ENCODE measurements around the gene NAP1L1. TPM values are rescaled to one million over a fixed set of nuclear protein-coding genes. Genes with fewer than 3 reads are reported as not detected.
A peak's percentile ranks its signal among the peaks of the same experiment; 100 is the strongest.

NAP1L1 gene
- total RNA-seq, 1 donor from 2014 or later = 1,539 TPM

DNA sequence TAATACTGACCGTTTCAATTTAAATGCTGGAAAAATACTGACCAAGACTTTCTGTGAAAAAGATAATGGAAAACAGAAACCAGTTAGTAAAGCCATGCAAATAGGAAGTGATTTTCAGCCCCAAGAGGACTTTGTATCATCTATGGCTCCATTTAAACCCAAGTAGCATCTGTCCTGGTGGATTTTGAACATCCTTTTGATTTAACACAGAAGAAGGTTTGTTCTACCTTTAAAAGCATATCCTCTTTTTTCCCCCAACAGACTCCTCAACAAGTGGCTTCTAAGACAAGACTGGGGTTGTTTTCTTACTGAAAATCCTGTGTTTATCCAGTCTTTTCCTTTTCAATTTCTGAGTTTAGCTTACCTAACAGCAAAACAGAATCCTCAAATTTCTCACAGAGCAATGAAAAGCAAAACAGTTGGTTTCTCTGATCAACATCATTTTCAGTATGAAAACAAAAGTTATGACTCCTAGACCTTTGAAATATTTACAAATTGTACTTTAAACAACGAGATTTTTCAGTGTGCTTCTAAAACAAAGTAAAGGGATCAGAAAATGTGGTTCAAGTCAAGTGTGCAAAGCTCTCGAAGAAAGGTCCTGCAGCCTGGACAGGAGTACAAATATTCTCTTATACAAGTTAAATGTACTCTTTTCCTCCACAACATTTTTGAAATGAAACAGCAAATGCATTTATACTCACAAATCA, 55.8 kb downstream of the NAP1L1 start:
- Histone ChIP-seq H3K9me3 (ENCODE audit: low read depth) (no peaks in the 10 kb centered on the region), H3K36me3 (no peaks in the 10 kb centered on the region), H3K27ac (no peak overlapping the region), H3K4me1 (peaks cover 23% of the 10 kb centered on the region), H3K4me3 (no peak overlapping the region), H2AFZ (replicated peaks) (no peak overlapping the region), H3F3A (ENCODE audit: low read depth) (peaks cover 30% of the 10 kb centered on the region), H3K27me3 (peaks cover 29% of the 10 kb centered on the region), H3K4me2 (peak overlapping the region; percentile 100), H3K79me2 (ENCODE audit: low read depth) (peaks cover 19% of the 10 kb centered on the region), H4K20me1 (ENCODE audit: low read depth) (peaks cover 8% of the 10 kb centered on the region), H3K9ac (no peak overlapping the region)
- DNase-seq (ENCODE audit: low spot score) = no peak
- Mint-ChIP-seq H3K4me3 (peak overlapping the region; percentile 98), H3K36me3 (no peaks in the 10 kb centered on the region), H3K4me1 (peaks cover 40% of the 10 kb centered on the region), H3K9me3 (no peaks in the 10 kb centered on the region), H3K27ac (no peak overlapping the region), H3K27me3 (ENCODE audit: insufficient read depth, low read depth) (peaks cover 6% of the 10 kb centered on the region)
- TF ChIP-seq EZH2 (IDR thresholded peaks at IDR 0.05) (no peak), EZH2phosphoT487 (IDR thresholded peaks at IDR 0.05) (no peak)
- TF ChIP-seq, protein P1, sequence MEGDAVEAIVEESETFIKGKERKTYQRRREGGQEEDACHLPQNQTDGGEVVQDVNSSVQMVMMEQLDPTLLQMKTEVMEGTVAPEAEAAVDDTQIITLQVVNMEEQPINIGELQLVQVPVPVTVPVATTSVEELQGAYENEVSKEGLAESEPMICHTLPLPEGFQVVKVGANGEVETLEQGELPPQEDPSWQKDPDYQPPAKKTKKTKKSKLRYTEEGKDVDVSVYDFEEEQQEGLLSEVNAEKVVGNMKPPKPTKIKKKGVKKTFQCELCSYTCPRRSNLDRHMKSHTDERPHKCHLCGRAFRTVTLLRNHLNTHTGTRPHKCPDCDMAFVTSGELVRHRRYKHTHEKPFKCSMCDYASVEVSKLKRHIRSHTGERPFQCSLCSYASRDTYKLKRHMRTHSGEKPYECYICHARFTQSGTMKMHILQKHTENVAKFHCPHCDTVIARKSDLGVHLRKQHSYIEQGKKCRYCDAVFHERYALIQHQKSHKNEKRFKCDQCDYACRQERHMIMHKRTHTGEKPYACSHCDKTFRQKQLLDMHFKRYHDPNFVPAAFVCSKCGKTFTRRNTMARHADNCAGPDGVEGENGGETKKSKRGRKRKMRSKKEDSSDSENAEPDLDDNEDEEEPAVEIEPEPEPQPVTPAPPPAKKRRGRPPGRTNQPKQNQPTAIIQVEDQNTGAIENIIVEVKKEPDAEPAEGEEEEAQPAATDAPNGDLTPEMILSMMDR (IDR thresholded peaks at IDR 0.05) = no peak

DNA sequence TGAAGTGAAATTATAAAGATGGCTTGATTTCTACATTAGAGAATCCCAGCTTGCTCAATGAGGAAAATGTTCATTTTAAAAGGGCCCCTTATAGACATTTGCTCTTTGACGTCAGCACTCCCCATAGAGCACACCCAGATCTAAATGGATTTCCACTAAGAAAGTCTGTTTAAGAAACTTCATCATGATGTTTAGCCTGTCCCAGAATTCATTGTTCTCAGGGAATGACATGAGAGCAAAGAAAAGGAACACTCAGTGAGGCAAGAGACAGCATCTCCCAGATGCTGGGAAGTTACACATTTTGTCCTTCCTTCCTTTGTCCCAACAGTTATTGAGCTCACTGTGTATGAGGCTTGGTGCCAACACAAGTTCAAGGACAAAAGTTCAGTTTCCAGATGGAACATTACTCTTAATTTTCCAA, 57.8 kb downstream of the NAP1L1 start:
- H3K79me2 ChIP-seq (ENCODE audit: low read depth) = peaks cover 19% of the 10 kb centered on the region
- peak overlapping the region; percentile 51 for H3K27ac Mint-ChIP-seq

DNA sequence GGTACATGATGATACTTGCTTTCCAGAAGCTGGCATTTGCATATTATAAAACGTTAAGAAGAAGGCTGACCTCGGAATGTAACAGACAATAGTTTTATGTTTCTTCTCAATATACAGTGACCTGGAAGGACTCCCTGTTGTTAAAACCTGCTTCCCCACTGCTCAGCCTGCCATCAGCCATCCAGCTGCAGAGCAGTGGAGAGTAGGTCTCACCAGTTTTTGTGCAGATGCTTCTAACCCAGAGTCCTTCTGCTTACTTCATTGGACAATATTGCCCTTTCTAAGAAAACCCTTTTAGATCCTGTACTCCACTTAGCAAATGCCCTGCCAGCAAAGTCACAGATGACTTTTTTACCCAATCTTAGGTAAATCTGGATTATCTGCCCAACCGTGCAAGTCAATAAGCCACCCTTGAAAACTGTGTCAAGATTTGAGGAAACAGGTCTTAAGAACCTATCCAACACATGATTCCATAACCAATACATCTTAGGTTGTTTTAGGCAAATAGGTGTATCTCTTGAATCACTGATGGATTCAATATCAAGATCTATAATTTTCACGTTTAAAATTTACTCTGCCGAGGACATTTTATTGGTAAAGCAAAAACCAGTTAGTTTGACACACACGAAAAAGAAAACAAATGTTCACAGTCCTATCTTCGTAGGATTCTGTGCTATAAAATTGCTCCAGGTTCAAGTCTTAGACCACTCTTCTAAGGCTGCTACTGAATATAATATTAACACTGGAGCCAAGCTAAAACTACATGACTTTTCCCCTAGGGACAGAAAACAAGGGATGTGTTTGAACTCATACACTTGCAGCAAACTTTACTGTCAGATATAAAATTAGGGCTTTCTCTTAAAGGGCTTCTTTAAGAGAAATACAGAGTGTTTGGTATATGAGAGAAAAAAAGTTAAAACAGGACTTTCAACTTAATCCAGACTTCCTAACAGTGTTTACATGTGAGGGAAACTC, 58.6 kb downstream of the NAP1L1 start:
- H3K27ac Mint-ChIP-seq = no peak overlapping the region
- peaks cover 27% of the 10 kb centered on the region for H3K4me1 Mint-ChIP-seq
- Histone ChIP-seq H3K4me1 (peaks cover 15% of the 10 kb centered on the region), H3K27me3 (peaks cover 23% of the 10 kb centered on the region), H3K9me3 (ENCODE audit: low read depth) (no peaks in the 10 kb centered on the region), H3K27ac (no peak overlapping the region), H2AFZ (replicated peaks) (no peak overlapping the region), H3K36me3 (no peaks in the 10 kb centered on the region), H3F3A (ENCODE audit: low read depth) (peaks cover 2% of the 10 kb centered on the region), H3K9ac (no peak overlapping the region), H4K20me1 (ENCODE audit: low read depth) (peaks cover 4% of the 10 kb centered on the region), H3K79me2 (ENCODE audit: low read depth) (peaks cover 19% of the 10 kb centered on the region), H3K4me2 (no peak overlapping the region), H3K4me3 (no peak overlapping the region)
- DNase-seq (ENCODE audit: low spot score) = no peak
- no peaks in the 10 kb centered on the region for H3K36me3 Mint-ChIP-seq
- no peak overlapping the region for H3K4me3 Mint-ChIP-seq
- no peaks in the 10 kb centered on the region for H3K27me3 Mint-ChIP-seq (ENCODE audit: insufficient read depth, low read depth)
- TF ChIP-seq EZH2phosphoT487 (IDR thresholded peaks at IDR 0.05) = no peak
- TF ChIP-seq EZH2 (IDR thresholded peaks at IDR 0.05) = no peak
- TF ChIP-seq, protein P1 (IDR thresholded peaks at IDR 0.05) = no peak
- no peaks in the 10 kb centered on the region for H3K9me3 Mint-ChIP-seq

More for the DNA sequence above, 57.8 kb downstream of the NAP1L1 start:
- peaks cover 8% of the 10 kb centered on the region for H4K20me1 ChIP-seq (ENCODE audit: low read depth)
- no peak overlapping the region for H3K4me3 ChIP-seq
- H3F3A ChIP-seq (ENCODE audit: low read depth) = peaks cover 10% of the 10 kb centered on the region
- Mint-ChIP-seq H3K9me3 (no peaks in the 10 kb centered on the region), H3K4me1 (peaks cover 27% of the 10 kb centered on the region), H3K36me3 (no peaks in the 10 kb centered on the region), H3K27me3 (ENCODE audit: insufficient read depth, low read depth) (no peaks in the 10 kb centered on the region), H3K4me3 (no peak overlapping the region)
- DNase-seq (ENCODE audit: low spot score) = no peak
- no peaks in the 10 kb centered on the region for H3K9me3 ChIP-seq (ENCODE audit: low read depth)
- H3K27ac ChIP-seq = no peak overlapping the region
- H3K4me1 ChIP-seq = peaks cover 15% of the 10 kb centered on the region
- H2AFZ ChIP-seq (replicated peaks) = no peak overlapping the region
- peaks cover 24% of the 10 kb centered on the region for H3K27me3 ChIP-seq
- TF ChIP-seq, protein P1 (IDR thresholded peaks at IDR 0.05) = no peak
- no peak for TF ChIP-seq EZH2 (IDR thresholded peaks at IDR 0.05)
- no peak for TF ChIP-seq EZH2phosphoT487 (IDR thresholded peaks at IDR 0.05)
- no peak overlapping the region for H3K4me2 ChIP-seq
- no peaks in the 10 kb centered on the region for H3K36me3 ChIP-seq
- H3K9ac ChIP-seq = no peak overlapping the region
